Trophoblast cell (in vitro differentiated cells and primary cell): Measurements from ENCODE around the gene HLA-DPA1.

Experiments
- DNase-seq, 2 donors: peaks; one replicate each; pipeline ENCODE4 v3.0.0-alpha.2; 2016
- H2AFZ ChIP-seq: 2 replicates; pipeline ENCODE4 v1.6.1; 2013; ENCODE audit warnings: low read length, moderate library complexity, mild to moderate bottlenecking; ENCODE audit not compliant: insufficient read depth, poor library complexity
- H2AK5ac ChIP-seq: 2 replicates; pipeline ENCODE4 v1.6.1; 2013; ENCODE audit warnings: mild to moderate bottlenecking, low read length
- H2BK120ac ChIP-seq: 2 replicates; pipeline ENCODE4 v1.6.1; 2013; ENCODE audit warnings: low read length, mild to moderate bottlenecking, moderate library complexity; ENCODE audit not compliant: insufficient read depth, poor library complexity
- H2BK12ac ChIP-seq: 2 replicates; pipeline ENCODE4 v1.6.1; 2013; ENCODE audit warnings: mild to moderate bottlenecking, low read length, moderate library complexity
- H2BK5ac ChIP-seq: 2 replicates; pipeline ENCODE4 v1.6.1; 2013; ENCODE audit warnings: low read length, low read depth, moderate library complexity, mild to moderate bottlenecking; ENCODE audit not compliant: poor library complexity
- H3K14ac ChIP-seq: 2 replicates; pipeline ENCODE4 v1.6.1; 2013; ENCODE audit warnings: mild to moderate bottlenecking, low read length
- H3K18ac ChIP-seq: 2 replicates; pipeline ENCODE4 v1.6.1; 2013; ENCODE audit warnings: mild to moderate bottlenecking, low read length
- H3K23ac ChIP-seq: 2 replicates; pipeline ENCODE4 v1.6.1; 2013; ENCODE audit warnings: low read length
- H3K27ac ChIP-seq: 2 replicates; pipeline ENCODE4 v1.5.1; 2013; ENCODE audit warnings: low read depth, mild to moderate bottlenecking, inconsistent platforms, low read length, moderate library complexity
- H3K27me3 ChIP-seq: 2 replicates; pipeline ENCODE4 v1.6.1; 2013; ENCODE audit warnings: inconsistent platforms, mild to moderate bottlenecking, low read length, moderate library complexity; ENCODE audit not compliant: insufficient read depth
- H3K36me3 ChIP-seq, 2 experiments: 1 replicate in 1 of 2; 2 replicates in 1 of 2; pipeline ENCODE4 v1.6.1; 2013; ENCODE audit warnings: low read length in 2 of 2, mild to moderate bottlenecking in 2 of 2, moderate library complexity in 1 of 2; ENCODE audit not compliant: insufficient read depth in 2 of 2, control insufficient read depth in 1 of 2
- H3K4ac ChIP-seq: 2 replicates; pipeline ENCODE4 v1.6.1; 2013; ENCODE audit warnings: low read depth, mild to moderate bottlenecking, low read length, moderate library complexity
- H3K4me1 ChIP-seq, 2 experiments: 1 replicate in 1 of 2; 2 replicates in 1 of 2; pipeline ENCODE4 v1.6.1; 2013; ENCODE audit warnings: low read length in 2 of 2, mild to moderate bottlenecking in 2 of 2, moderate library complexity in 1 of 2; ENCODE audit not compliant: insufficient read depth in 2 of 2, control insufficient read depth in 1 of 2
- H3K4me2 ChIP-seq: 2 replicates; pipeline ENCODE4 v1.6.1; 2013; ENCODE audit warnings: inconsistent platforms, mild to moderate bottlenecking, low read length, moderate library complexity
- H3K4me3 ChIP-seq: 2 replicates; pipeline ENCODE4 v1.5.1; 2013; ENCODE audit warnings: mild to moderate bottlenecking, low read depth, low read length, inconsistent platforms
- H3K79me1 ChIP-seq: one replicate; pipeline ENCODE4 v1.6.1; 2013; ENCODE audit warnings: low read length
- H3K79me2 ChIP-seq: 2 replicates; pipeline ENCODE4 v1.6.1; 2013; ENCODE audit warnings: low read length, mild to moderate bottlenecking; ENCODE audit not compliant: control insufficient read depth, insufficient read depth, poor library complexity
- H3K9ac ChIP-seq: 2 replicates; pipeline ENCODE4 v1.6.1; 2013; ENCODE audit warnings: mild to moderate bottlenecking, low read length
- H3K9me3 ChIP-seq: 2 replicates; pipeline ENCODE4 v1.6.1; 2013; ENCODE audit warnings: low read depth, mild to moderate bottlenecking, control low read depth, inconsistent platforms, low read length; ENCODE audit not compliant: insufficient read depth
- H4K12ac ChIP-seq: 2 replicates; pipeline ENCODE4 v1.6.1; 2013; ENCODE audit warnings: low read depth, mild to moderate bottlenecking, low read length, moderate library complexity
- H4K8ac ChIP-seq: 2 replicates; pipeline ENCODE4 v1.6.1; 2013; ENCODE audit warnings: low read depth, mild to moderate bottlenecking, low read length, moderate library complexity
- H4K91ac ChIP-seq: one replicate; pipeline ENCODE4 v1.6.1; 2013; ENCODE audit warnings: low read depth, mild to moderate bottlenecking, low read length, moderate library complexity
- WGBS: extraction: QIAGEN DNeasy Blood & Tissue Kit; methylation state at CpG from one replicate; pipeline ENCODE4 v1.1.7; 2013; ENCODE audit warnings: missing lambda C conversion rate; ENCODE audit not compliant: insufficient read length, insufficient coverage; ENCODE audit errors: extremely low coverage; 5-methylcytosine and 5-hydroxymethylcytosine counted together

Gene HLA-DPA1

DNA sequence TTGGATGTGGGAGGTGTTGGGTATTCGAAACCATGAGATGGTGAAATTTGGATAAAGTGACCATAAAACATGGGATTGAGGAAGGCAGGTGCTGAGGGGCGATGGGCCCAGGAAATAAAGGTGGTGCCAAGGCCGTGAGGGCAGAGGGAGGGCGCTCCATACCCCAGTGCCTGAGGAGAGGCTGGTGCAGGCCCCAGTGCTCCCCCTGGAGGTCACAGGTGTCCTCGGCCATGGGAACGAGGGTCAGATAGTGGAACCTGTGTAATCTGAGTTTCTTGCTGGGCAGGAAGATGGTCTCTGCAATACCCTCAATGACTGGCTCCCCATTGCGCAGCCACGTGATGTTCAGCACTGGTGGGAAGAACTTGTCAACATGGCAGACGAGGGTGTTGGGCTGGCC is 18.5 kb upstream of the HLA-DPA1 start:
- Histone ChIP-seq H3K23ac (no peak overlapping the region), H4K8ac (no peak overlapping the region), H3K18ac (no peak overlapping the region), H3K4me1 (no peaks in the 10 kb centered on the region), H2BK12ac (no peak overlapping the region), H2AFZ (no peak overlapping the region), H3K27me3 (no peaks in the 10 kb centered on the region), H4K91ac (no peak overlapping the region), H2BK5ac (no peak overlapping the region), H3K79me2 (no peaks in the 10 kb centered on the region), H3K36me3 (no peaks in the 10 kb centered on the region), H2AK5ac (no peak overlapping the region), H3K4me3 (no peak overlapping the region), H3K9me3 (no peaks in the 10 kb centered on the region), H3K4ac (no peak overlapping the region), H3K4me2 (no peak overlapping the region), H3K9ac (no peak overlapping the region), H3K27ac (no peak overlapping the region), H2BK120ac (no peak overlapping the region), H3K79me1 (no peaks in the 10 kb centered on the region), H4K12ac (no peak overlapping the region), H3K14ac (no peak overlapping the region)
- peak in 1 of 2 donors; percentile 8 for DNase-seq
- no CpG with 5 or more reads among the region's 9 CpGs for WGBS

DNA sequence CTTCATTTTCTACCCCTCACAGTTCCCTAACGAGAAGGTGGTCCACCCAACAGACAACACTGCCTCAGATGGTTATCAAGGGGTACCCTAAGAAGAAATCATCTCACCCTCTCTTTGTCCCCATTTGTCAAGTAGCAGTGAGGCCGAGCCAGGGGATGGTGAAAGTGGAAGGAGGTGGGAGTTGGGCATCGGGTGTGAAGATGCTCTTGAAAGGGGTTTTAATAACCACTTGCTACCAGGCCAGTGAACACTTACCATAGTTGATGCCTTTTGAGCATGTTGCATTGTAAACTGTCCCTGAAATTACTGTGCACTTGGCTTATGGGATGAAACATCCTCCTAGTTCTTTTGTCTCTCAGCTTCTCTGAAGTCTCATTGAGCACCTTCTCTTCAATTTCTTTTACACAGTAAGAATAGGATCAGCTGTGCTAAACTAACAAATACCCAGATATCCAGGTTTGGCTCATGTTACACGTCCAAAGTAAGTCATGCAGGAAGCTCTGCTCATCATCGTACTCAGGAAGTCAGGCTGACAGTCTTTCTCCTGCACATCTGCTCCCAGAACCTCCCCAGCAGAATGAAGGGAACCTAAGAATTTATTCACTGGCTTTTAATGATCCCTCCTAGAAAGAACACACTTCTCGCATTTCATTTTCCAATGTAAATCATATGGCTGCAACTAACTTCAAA is 15.6 kb upstream of the HLA-DPA1 start:
- Histone ChIP-seq H4K12ac (no peak overlapping the region), H3K79me2 (no peaks in the 10 kb centered on the region), H2BK12ac (no peak overlapping the region), H3K27me3 (no peaks in the 10 kb centered on the region), H3K18ac (no peak overlapping the region), H3K4me3 (no peak overlapping the region), H2BK5ac (no peak overlapping the region), H3K9ac (no peak overlapping the region), H3K4me2 (no peak overlapping the region), H4K8ac (no peak overlapping the region), H3K27ac (no peak overlapping the region), H3K23ac (no peak overlapping the region), H4K91ac (no peak overlapping the region), H2BK120ac (no peak overlapping the region), H2AFZ (no peak overlapping the region), H3K36me3 (no peaks in the 10 kb centered on the region), H3K9me3 (no peaks in the 10 kb centered on the region), H2AK5ac (no peak overlapping the region), H3K79me1 (no peaks in the 10 kb centered on the region), H3K14ac (no peak overlapping the region), H3K4ac (no peak overlapping the region), H3K4me1 (no peaks in the 10 kb centered on the region)
- no peak for DNase-seq
- WGBS = no CpG with 5 or more reads among the region's 6 CpGs

DNA sequence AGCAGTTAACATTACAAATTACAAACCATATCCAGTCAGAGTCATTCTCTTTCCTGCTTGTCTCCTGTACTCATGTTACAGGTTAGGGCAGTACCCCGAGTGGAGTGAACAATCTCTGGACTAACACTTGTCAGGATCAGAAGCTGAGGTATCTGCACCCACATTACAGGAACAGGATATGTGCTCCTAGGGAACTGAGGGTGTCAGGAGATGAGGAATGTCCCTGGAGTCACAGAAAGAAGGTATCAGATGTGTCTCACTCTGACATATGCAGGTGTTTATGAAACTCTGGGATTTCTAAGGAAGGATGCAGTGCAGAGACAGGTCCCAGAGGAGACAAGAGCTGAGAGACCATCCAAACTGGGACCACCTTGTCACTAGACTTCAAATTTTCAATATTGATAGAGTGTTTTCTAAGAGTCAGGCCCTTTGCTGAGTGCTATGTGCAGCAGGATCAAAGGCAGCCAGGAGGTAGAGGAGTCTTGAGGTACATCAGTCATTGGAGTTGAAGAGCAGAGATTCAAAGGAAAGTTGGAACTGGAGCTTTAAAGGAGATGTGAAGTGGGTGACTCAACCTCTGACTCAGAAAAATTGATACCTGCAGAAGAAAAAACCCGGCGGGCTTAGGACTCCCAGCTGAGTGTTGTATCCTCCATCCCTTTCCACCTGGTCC is 14.9 kb upstream of the HLA-DPA1 start:
- no peak overlapping the region for H3K14ac ChIP-seq
- no peaks in the 10 kb centered on the region for H3K27me3 ChIP-seq
- no peak overlapping the region for H4K91ac ChIP-seq
- no peak overlapping the region for H4K8ac ChIP-seq
- H3K9ac ChIP-seq = no peak overlapping the region
- no peaks in the 10 kb centered on the region for H3K9me3 ChIP-seq
- no peak overlapping the region for H2BK120ac ChIP-seq
- H3K18ac ChIP-seq = no peak overlapping the region
- H3K4me3 ChIP-seq = no peak overlapping the region
- no peak overlapping the region for H2BK5ac ChIP-seq
- H3K27ac ChIP-seq = no peak overlapping the region
- no peaks in the 10 kb centered on the region for H3K4me1 ChIP-seq
- no peak overlapping the region for H3K23ac ChIP-seq
- no peak for DNase-seq
- H2AFZ ChIP-seq = no peak overlapping the region
- no peak overlapping the region for H3K4ac ChIP-seq
- no peak overlapping the region for H3K4me2 ChIP-seq
- H3K79me1 ChIP-seq = no peaks in the 10 kb centered on the region
- H2BK12ac ChIP-seq = no peak overlapping the region
- H2AK5ac ChIP-seq = no peak overlapping the region
- no peaks in the 10 kb centered on the region for H3K79me2 ChIP-seq
- H3K36me3 ChIP-seq = no peaks in the 10 kb centered on the region
- WGBS = no CpG with 5 or more reads among the region's 3 CpGs
- no peak overlapping the region for H4K12ac ChIP-seq

DNA sequence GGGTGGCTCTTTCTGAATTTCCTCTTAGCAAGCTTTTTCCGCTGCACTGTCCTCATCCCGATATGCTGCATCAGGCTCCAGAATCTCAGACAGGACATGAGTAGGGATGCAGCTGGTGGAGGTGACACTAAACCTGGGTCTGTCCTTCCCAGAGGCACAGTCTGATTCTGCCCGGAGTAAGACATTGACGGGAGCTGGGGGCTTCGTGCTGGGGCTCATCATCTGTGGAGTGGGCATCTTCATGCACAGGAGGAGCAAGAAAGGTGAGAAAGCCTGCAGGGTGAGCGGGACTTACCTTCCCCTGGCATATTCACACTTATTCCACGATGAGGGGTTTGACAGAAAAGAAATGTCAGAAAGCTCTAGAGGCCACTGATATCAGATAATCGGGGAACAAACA is 12.2 kb upstream of the HLA-DPA1 start:
- no peak overlapping the region for H2BK12ac ChIP-seq
- no peak overlapping the region for H3K14ac ChIP-seq
- no peaks in the 10 kb centered on the region for H3K27me3 ChIP-seq
- no peak overlapping the region for H3K18ac ChIP-seq
- no peak overlapping the region for H3K4ac ChIP-seq
- H3K27ac ChIP-seq = no peak overlapping the region
- H3K23ac ChIP-seq = no peak overlapping the region
- no peak overlapping the region for H3K9ac ChIP-seq
- no peak overlapping the region for H2AK5ac ChIP-seq
- H3K4me1 ChIP-seq = peaks cover 5 to 7% of the 10 kb centered on the region in 2 experiments
- H4K12ac ChIP-seq = no peak overlapping the region
- no peak overlapping the region for H4K8ac ChIP-seq
- no peaks in the 10 kb centered on the region for H3K36me3 ChIP-seq
- no peak overlapping the region for H2BK120ac ChIP-seq
- H4K91ac ChIP-seq = no peak overlapping the region
- no peak overlapping the region for H2AFZ ChIP-seq
- no peak overlapping the region for H3K4me3 ChIP-seq
- H2BK5ac ChIP-seq = no peak overlapping the region
- H3K9me3 ChIP-seq = no peaks in the 10 kb centered on the region
- no CpG with 5 or more reads among the region's 8 CpGs for WGBS
- H3K79me1 ChIP-seq = peaks cover 4% of the 10 kb centered on the region
- no peak overlapping the region for H3K4me2 ChIP-seq
- H3K79me2 ChIP-seq = peaks cover 2% of the 10 kb centered on the region
- no peak for DNase-seq
